Measurements from ENCODE around the gene TMEM185B.

- TF ChIP-seq CTCF (IDR thresholded peaks at IDR 0.05) (no peak), POLR2AphosphoS5 (IDR thresholded peaks at IDR 0.05) (no peak)
Measured at GRCh38 chr2:120230515-120231471, 7.6 kb upstream of the TMEM185B start.
